ENCODE data around the gene SNX10.

The SNX10 gene

GRCh38 chr7:26318921-26319320, 27.3 kb downstream of the SNX10 start:
- no peak for TF ChIP-seq CTCF (IDR thresholded peaks at IDR 0.05; ENCODE audit: low read depth, low read length, missing control alignments)
- DNase-seq (ENCODE audit: low read depth) = no peak
- in situ Hi-C loops (cut with HindIII; ENCODE audit: low sequenced_read_pairs) = no loop called here
- no peak overlapping the region for H3K4me3 ChIP-seq (ENCODE audit: low read depth, low read length)

- in situ Hi-C loops (cut with HindIII; ENCODE audit: low sequenced_read_pairs) = no loop called here
- TF ChIP-seq CTCF (IDR thresholded peaks at IDR 0.05; ENCODE audit: low read depth, low read length, missing control alignments) = no peak
- no peak overlapping the region for H3K4me3 ChIP-seq (ENCODE audit: low read depth, low read length)
- DNase-seq (ENCODE audit: low read depth) = no peak
These were observed 28.0 kb downstream of the SNX10 start for GRCh38 chr7:26319636-26320035.

- no peak overlapping the region for H3K4me3 ChIP-seq (ENCODE audit: low read depth, low read length)
- DNase-seq (ENCODE audit: low read depth) = no peak
- in situ Hi-C loops (cut with HindIII; ENCODE audit: low sequenced_read_pairs) = no loop called here
- no peak for TF ChIP-seq CTCF (IDR thresholded peaks at IDR 0.05; ENCODE audit: low read depth, low read length, missing control alignments)
These were observed 29.2 kb downstream of the SNX10 start for GRCh38 chr7:26320878-26321277.

- H3K4me3 ChIP-seq (ENCODE audit: low read depth, low read length) = no peak overlapping the region
- no peak for DNase-seq (ENCODE audit: low read depth)
- no peak for TF ChIP-seq CTCF (IDR thresholded peaks at IDR 0.05; ENCODE audit: low read depth, low read length, missing control alignments)
- in situ Hi-C loops (cut with HindIII; ENCODE audit: low sequenced_read_pairs) = no loop called here
These were observed 29.8 kb downstream of the SNX10 start for GRCh38 chr7:26321435-26321834.

- no peak for TF ChIP-seq CTCF (IDR thresholded peaks at IDR 0.05; ENCODE audit: low read depth, low read length, missing control alignments)
- in situ Hi-C loops (cut with HindIII; ENCODE audit: low sequenced_read_pairs) = no loop called here
- no peak for DNase-seq (ENCODE audit: low read depth)
- no peak overlapping the region for H3K4me3 ChIP-seq (ENCODE audit: low read depth, low read length)
These were observed 34.5 kb downstream of the SNX10 start for GRCh38 chr7:26326211-26326610.

GRCh38 chr7:26328498-26329390, 37.1 kb downstream of the SNX10 start:
- DNase-seq (ENCODE audit: low read depth) = no peak
- TF ChIP-seq CTCF (IDR thresholded peaks at IDR 0.05; ENCODE audit: low read depth, low read length, missing control alignments) = no peak
- H3K4me3 ChIP-seq (ENCODE audit: low read depth, low read length) = no peak overlapping the region
- in situ Hi-C loops (cut with HindIII; ENCODE audit: low sequenced_read_pairs) = no loop called here
